ENCODE results near the gene SHPK. TPM values are rescaled to one million over a fixed set of nuclear protein-coding genes. Genes with fewer than 3 reads are reported as not detected.

SHPK gene
- total RNA-seq, 1 experiment from 2014 or later = 8.4 TPM

DNA sequence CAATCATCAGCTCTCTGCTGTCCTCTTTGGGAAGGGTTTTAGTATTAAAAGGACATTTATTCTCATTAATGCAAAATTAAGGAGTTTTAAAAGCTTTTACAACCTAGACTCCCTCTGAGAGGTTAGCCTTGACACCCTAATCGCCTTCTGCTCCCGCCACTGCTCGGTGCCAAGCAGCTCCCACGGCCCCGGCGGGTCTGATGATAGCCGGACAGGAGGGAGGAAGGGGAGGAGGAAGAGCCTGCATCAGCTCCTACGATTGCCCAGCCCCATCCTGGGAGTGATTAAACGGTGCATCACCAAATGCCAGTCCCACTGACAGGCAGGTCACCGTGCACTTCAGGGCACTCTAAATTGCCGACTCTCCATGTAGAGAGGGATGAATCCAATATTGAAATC lies 8.3 kb downstream of the SHPK start:
- TF ChIP-seq SIN3A (IDR thresholded peaks at IDR 0.05; ENCODE audit: borderline replicate concordance, insufficient read depth, low read depth, low read length) (no peak), POLR2AphosphoS5 (IDR thresholded peaks at IDR 0.05; ENCODE audit: low read depth, low read length) (no peak), TCF7L2 (IDR thresholded peaks at IDR 0.05; ENCODE audit: low read depth, low read length) (no peak)
- TF ChIP-seq, protein P1, sequence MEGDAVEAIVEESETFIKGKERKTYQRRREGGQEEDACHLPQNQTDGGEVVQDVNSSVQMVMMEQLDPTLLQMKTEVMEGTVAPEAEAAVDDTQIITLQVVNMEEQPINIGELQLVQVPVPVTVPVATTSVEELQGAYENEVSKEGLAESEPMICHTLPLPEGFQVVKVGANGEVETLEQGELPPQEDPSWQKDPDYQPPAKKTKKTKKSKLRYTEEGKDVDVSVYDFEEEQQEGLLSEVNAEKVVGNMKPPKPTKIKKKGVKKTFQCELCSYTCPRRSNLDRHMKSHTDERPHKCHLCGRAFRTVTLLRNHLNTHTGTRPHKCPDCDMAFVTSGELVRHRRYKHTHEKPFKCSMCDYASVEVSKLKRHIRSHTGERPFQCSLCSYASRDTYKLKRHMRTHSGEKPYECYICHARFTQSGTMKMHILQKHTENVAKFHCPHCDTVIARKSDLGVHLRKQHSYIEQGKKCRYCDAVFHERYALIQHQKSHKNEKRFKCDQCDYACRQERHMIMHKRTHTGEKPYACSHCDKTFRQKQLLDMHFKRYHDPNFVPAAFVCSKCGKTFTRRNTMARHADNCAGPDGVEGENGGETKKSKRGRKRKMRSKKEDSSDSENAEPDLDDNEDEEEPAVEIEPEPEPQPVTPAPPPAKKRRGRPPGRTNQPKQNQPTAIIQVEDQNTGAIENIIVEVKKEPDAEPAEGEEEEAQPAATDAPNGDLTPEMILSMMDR (IDR thresholded peaks at IDR 0.05) = no peak
- TF ChIP-seq, protein P2, sequence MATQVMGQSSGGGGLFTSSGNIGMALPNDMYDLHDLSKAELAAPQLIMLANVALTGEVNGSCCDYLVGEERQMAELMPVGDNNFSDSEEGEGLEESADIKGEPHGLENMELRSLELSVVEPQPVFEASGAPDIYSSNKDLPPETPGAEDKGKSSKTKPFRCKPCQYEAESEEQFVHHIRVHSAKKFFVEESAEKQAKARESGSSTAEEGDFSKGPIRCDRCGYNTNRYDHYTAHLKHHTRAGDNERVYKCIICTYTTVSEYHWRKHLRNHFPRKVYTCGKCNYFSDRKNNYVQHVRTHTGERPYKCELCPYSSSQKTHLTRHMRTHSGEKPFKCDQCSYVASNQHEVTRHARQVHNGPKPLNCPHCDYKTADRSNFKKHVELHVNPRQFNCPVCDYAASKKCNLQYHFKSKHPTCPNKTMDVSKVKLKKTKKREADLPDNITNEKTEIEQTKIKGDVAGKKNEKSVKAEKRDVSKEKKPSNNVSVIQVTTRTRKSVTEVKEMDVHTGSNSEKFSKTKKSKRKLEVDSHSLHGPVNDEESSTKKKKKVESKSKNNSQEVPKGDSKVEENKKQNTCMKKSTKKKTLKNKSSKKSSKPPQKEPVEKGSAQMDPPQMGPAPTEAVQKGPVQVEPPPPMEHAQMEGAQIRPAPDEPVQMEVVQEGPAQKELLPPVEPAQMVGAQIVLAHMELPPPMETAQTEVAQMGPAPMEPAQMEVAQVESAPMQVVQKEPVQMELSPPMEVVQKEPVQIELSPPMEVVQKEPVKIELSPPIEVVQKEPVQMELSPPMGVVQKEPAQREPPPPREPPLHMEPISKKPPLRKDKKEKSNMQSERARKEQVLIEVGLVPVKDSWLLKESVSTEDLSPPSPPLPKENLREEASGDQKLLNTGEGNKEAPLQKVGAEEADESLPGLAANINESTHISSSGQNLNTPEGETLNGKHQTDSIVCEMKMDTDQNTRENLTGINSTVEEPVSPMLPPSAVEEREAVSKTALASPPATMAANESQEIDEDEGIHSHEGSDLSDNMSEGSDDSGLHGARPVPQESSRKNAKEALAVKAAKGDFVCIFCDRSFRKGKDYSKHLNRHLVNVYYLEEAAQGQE (IDR thresholded peaks at IDR 0.05; ENCODE audit: insufficient read depth in 1 of 2, low read depth in 2 of 2, low read length in 1 of 2) = no peak
- Histone ChIP-seq H3K9me3 (ENCODE audit: control insufficient read depth, insufficient read depth, low read depth, low read length) (no peaks in the 10 kb centered on the region), H3K36me3 (ENCODE audit: control insufficient read depth, insufficient read depth, low read length) (no peaks in the 10 kb centered on the region), H3K4me1 (ENCODE audit: control insufficient read depth, insufficient read depth, low read length) (no peaks in the 10 kb centered on the region), H3K4me3 (ENCODE audit: low read depth in 2 of 2, low read length in 2 of 2) (no peak overlapping the region), H3K27me3 (ENCODE audit: control insufficient read depth, insufficient read depth, low read length) (no peaks in the 10 kb centered on the region), H3K27ac (ENCODE audit: low read length) (no peak overlapping the region)
- ChIA-PET POLR2A (no interaction called here), CTCF (no interaction called here)
- ATAC-seq (no peak), DNase-seq (ENCODE audit: low read depth, low spot score) (no peak)
- BruUV-seq (replicated peaks) = no TSS peak
- intact Hi-C loops (cut with micrococcal nuclease; ENCODE audit: unreplicated experiment) (no loop called here), in situ Hi-C loops (cut with HindIII; ENCODE audit: low pct_unique_long_range_greater_than_20kb, low sequenced_read_pairs) (no loop called here)

DNA sequence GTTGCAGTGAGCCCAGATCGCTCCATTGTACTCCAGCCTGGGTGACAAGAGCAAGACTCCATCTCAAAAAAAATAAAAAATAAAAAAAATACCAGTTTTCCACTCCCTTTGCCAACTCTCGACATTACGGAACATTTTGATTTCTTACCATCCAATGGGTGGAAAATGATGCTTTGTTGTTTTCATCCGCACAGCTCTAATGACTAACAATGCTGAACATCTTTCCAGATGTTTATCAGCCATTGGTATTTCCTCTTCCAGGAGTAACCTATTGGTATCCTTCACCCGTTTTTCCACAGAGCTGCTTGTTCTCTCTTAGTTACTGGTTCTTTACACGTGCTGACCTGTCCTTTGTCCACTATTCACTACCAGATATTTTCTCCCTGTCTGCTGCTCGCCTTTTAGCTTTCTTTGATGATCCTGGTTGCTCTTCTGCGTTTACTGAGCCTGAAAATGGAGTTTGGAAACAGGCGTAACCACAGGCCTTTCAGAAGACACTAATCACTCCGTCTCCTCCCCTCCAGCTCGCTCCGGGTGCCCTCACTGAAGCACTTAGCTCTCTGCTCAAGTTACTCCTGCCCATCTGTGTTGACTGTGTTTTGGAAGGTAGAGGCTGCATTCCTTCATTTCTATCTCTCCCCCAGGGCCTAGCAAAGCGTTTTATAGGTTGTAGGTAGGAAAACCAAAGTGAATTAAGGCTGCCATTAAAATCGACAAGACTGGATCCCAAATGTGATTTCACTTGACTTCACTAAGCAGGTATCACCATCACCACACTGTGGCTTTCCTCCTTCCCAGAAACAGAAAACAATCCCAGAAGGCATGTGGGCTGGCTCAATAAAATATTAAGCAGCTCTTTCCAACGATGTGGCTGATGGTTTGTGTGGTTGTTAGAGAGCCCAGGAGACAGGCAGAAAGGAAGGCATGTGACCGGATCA lies 8.9 kb downstream of the SHPK start:
- ChIA-PET CTCF (no interaction called here), POLR2A (no interaction called here)
- no peaks in the 10 kb centered on the region for H3K27me3 ChIP-seq (ENCODE audit: control insufficient read depth, insufficient read depth, low read length)
- TF ChIP-seq, protein P1 (IDR thresholded peaks at IDR 0.05) = no peak
- TF ChIP-seq, protein P2 (IDR thresholded peaks at IDR 0.05; ENCODE audit: insufficient read depth in 1 of 2, low read depth in 2 of 2, low read length in 1 of 2) = no peak
- no peak for TF ChIP-seq TCF7L2 (IDR thresholded peaks at IDR 0.05; ENCODE audit: low read depth, low read length)
- TF ChIP-seq SIN3A (IDR thresholded peaks at IDR 0.05; ENCODE audit: borderline replicate concordance, insufficient read depth, low read depth, low read length) = no peak
- TF ChIP-seq POLR2AphosphoS5 (IDR thresholded peaks at IDR 0.05; ENCODE audit: low read depth, low read length) = no peak
- H3K36me3 ChIP-seq (ENCODE audit: control insufficient read depth, insufficient read depth, low read length) = no peaks in the 10 kb centered on the region
- intact Hi-C loops (cut with micrococcal nuclease; ENCODE audit: unreplicated experiment) (no loop called here), in situ Hi-C loops (cut with HindIII; ENCODE audit: low pct_unique_long_range_greater_than_20kb, low sequenced_read_pairs) (no loop called here)
- no peak for ATAC-seq
- no peaks in the 10 kb centered on the region for H3K4me1 ChIP-seq (ENCODE audit: control insufficient read depth, insufficient read depth, low read length)
- no peaks in the 10 kb centered on the region for H3K9me3 ChIP-seq (ENCODE audit: control insufficient read depth, insufficient read depth, low read depth, low read length)
- H3K27ac ChIP-seq (ENCODE audit: low read length) = no peak overlapping the region
- H3K4me3 ChIP-seq (ENCODE audit: low read depth in 2 of 2, low read length in 2 of 2) = no peak overlapping the region
- no peak for DNase-seq (ENCODE audit: low read depth, low spot score)
- no TSS peak for BruUV-seq (replicated peaks)

All from Panc1 (cell line).